ENCODE data around the gene PRDX6. TPM values are rescaled to one million over a fixed set of nuclear protein-coding genes. Genes with fewer than 3 reads are reported as not detected.
"Not testable (repeated sequence)": the region's sequence is repeated elsewhere in the genome, so short reads cannot be mapped to it uniquely, and the experiment has no call there.

The PRDX6 gene
- total and polyA plus RNA-seq, 2 donors = 88.1 to 297 TPM

GRCh38 chr1:173482683-173483082 is 5.5 kb downstream of the PRDX6 start:
- no peak overlapping the region for H3K27ac ChIP-seq (ENCODE audit: low read depth in 1 of 2, low read length in 1 of 2)
- DNase-seq (ENCODE audit: low read depth in 6 of 9, low spot score in 9 of 9) = no peak
- WGBS = 95% methylated on average over 1 of the region's 1 CpG
- H3K27me3 ChIP-seq (ENCODE audit: control insufficient read depth in 2 of 2, insufficient read depth in 1 of 2, low read length in 1 of 2) = no peaks in the 10 kb centered on the region
- no peak overlapping the region for H3K4me3 ChIP-seq (ENCODE audit: low read length in 2 of 2)
- peaks cover 21 to 54% of the 10 kb centered on the region in 2 donors for H3K36me3 ChIP-seq (ENCODE audit: control insufficient read depth in 2 of 2, insufficient read depth in 2 of 2, low read length in 1 of 2)
- no peaks in the 10 kb centered on the region for H3K9me3 ChIP-seq (ENCODE audit: control insufficient read depth in 2 of 2, insufficient read depth in 1 of 2, low read length in 1 of 2)
- H3K4me1 ChIP-seq (ENCODE audit: control insufficient read depth in 2 of 2, insufficient read depth in 2 of 2, low read length in 2 of 2) = peaks cover 7 to 10% of the 10 kb centered on the region in 2 donors

GRCh38 chr1:173484276-173484675 is 7.1 kb downstream of the PRDX6 start:
- Histone ChIP-seq H3K9me3 (ENCODE audit: control insufficient read depth in 2 of 2, insufficient read depth in 1 of 2, low read length in 1 of 2) (no peaks in the 10 kb centered on the region), H3K27ac (ENCODE audit: low read depth in 1 of 2, low read length in 1 of 2) (no peak overlapping the region), H3K27me3 (ENCODE audit: control insufficient read depth in 2 of 2, insufficient read depth in 1 of 2, low read length in 1 of 2) (no peaks in the 10 kb centered on the region), H3K36me3 (ENCODE audit: control insufficient read depth in 2 of 2, insufficient read depth in 2 of 2, low read length in 1 of 2) (peaks cover 26 to 67% of the 10 kb centered on the region in 2 donors), H3K4me1 (ENCODE audit: control insufficient read depth in 2 of 2, insufficient read depth in 2 of 2, low read length in 2 of 2) (no peaks in the 10 kb centered on the region), H3K4me3 (ENCODE audit: low read length in 2 of 2) (no peak overlapping the region)
- over 99% methylated on average over 2 of the region's 2 CpGs for WGBS
- no peak for DNase-seq (ENCODE audit: low read depth in 6 of 9, low spot score in 9 of 9)

GRCh38 chr1:173485401-173485800 is 8.3 kb downstream of the PRDX6 start:
- WGBS = 97% methylated on average over 7 of the region's 7 CpGs

DNA sequence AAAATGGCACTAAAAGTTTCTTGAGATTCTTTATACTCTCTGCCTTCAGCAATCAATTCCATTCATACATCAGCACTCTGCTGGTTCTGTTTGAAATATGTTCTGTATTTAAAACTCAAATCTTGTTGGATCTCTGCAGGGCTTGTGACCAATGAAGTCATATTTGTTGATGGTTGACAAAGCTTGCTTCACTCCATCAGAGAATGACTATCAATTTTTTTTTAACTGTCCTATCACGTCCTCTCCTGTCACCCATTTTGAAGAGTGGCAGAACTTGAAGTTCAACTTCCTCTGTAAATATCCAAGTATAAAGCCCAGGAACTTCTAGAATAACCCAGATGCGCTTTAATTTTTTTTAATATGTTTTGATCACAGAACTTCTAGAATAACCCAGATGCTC is 10.9 kb downstream of the PRDX6 start:
- Histone ChIP-seq H3K36me3 (ENCODE audit: control insufficient read depth in 2 of 2, insufficient read depth in 2 of 2, low read length in 1 of 2) (peaks cover 20 to 54% of the 10 kb centered on the region in 2 donors), H3K9me3 (ENCODE audit: control insufficient read depth in 2 of 2, insufficient read depth in 1 of 2, low read length in 1 of 2) (no peaks in the 10 kb centered on the region), H3K4me1 (ENCODE audit: control insufficient read depth in 2 of 2, insufficient read depth in 2 of 2, low read length in 2 of 2) (no peaks in the 10 kb centered on the region), H3K27me3 (ENCODE audit: control insufficient read depth in 2 of 2, insufficient read depth in 1 of 2, low read length in 1 of 2) (no peaks in the 10 kb centered on the region), H3K4me3 (ENCODE audit: low read length in 2 of 2) (no peak overlapping the region), H3K27ac (ENCODE audit: low read depth in 1 of 2, low read length in 1 of 2) (no peak overlapping the region)
- no peak for DNase-seq (ENCODE audit: low read depth in 6 of 9, low spot score in 9 of 9)
- WGBS = 97% methylated on average over 2 of the region's 2 CpGs

More at GRCh38 chr1:173485401-173485800, 8.3 kb downstream of the PRDX6 start:
- DNase-seq (ENCODE audit: low read depth in 6 of 9, low spot score in 9 of 9) = no peak
- Histone ChIP-seq H3K4me1 (ENCODE audit: control insufficient read depth in 2 of 2, insufficient read depth in 2 of 2, low read length in 2 of 2) (no peaks in the 10 kb centered on the region), H3K36me3 (ENCODE audit: control insufficient read depth in 2 of 2, insufficient read depth in 2 of 2, low read length in 1 of 2) (peaks cover 27 to 69% of the 10 kb centered on the region in 2 donors), H3K27ac (ENCODE audit: low read depth in 1 of 2, low read length in 1 of 2) (no peak overlapping the region), H3K4me3 (ENCODE audit: low read length in 2 of 2) (no peak overlapping the region), H3K9me3 (ENCODE audit: control insufficient read depth in 2 of 2, insufficient read depth in 1 of 2, low read length in 1 of 2) (no peaks in the 10 kb centered on the region), H3K27me3 (ENCODE audit: control insufficient read depth in 2 of 2, insufficient read depth in 1 of 2, low read length in 1 of 2) (no peaks in the 10 kb centered on the region)

DNA sequence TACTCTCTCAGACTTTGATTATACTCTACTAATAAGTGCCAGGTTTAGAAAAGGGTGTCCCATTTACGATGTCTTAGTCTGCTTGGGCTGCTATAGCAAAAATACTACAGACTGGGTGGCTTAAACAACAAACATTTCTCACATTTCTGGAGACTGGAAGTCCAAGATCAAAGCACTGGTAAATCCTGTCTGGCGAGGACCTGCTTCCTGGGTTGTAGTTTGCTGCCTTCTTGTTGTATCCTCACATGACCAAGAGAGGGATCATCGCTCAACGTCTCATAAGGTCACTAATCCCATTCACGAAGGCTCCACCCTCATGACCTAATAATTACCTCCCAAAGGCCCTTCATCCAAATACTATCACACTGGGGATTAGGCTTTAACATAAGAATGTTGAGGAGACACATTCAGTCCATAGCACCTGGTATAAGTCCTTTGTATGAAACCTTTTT is 12.0 kb downstream of the PRDX6 start:
- H3K36me3 ChIP-seq (ENCODE audit: control insufficient read depth in 2 of 2, insufficient read depth in 2 of 2, low read length in 1 of 2) = peaks cover 20 to 46% of the 10 kb centered on the region in 2 donors
- no peak overlapping the region for H3K27ac ChIP-seq (ENCODE audit: low read depth in 1 of 2, low read length in 1 of 2)
- no peaks in the 10 kb centered on the region for H3K9me3 ChIP-seq (ENCODE audit: control insufficient read depth in 2 of 2, insufficient read depth in 1 of 2, low read length in 1 of 2)
- H3K27me3 ChIP-seq (ENCODE audit: control insufficient read depth in 2 of 2, insufficient read depth in 1 of 2, low read length in 1 of 2) = no peaks in the 10 kb centered on the region
- no peak for DNase-seq (ENCODE audit: low read depth in 6 of 9, low spot score in 9 of 9)
- H3K4me1 ChIP-seq (ENCODE audit: control insufficient read depth in 2 of 2, insufficient read depth in 2 of 2, low read length in 2 of 2) = no peaks in the 10 kb centered on the region
- WGBS = 96% methylated on average over 5 of the region's 5 CpGs
- no peak overlapping the region for H3K4me3 ChIP-seq (ENCODE audit: low read length in 2 of 2)

DNA sequence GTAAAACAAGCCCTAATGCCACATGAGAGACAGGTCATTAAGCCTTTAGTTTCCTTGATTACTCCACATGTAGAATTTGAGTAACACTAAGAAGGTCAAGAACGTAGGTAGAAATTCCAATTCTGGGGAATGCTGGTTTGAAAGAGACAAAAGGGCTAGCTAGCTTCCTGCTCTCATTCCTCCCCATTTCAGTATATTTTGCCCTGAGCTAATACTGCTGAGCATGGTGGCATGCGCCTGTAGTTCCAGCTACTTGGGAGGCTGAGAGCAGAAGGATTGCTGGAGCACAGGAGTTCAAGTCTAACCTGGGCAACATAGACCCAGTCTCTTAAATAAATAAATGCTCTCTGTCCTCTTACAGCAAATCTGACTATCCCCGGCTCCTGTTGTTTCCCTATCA is 12.8 kb downstream of the PRDX6 start:
- Histone ChIP-seq H3K4me1 (ENCODE audit: control insufficient read depth in 2 of 2, insufficient read depth in 2 of 2, low read length in 2 of 2) (no peaks in the 10 kb centered on the region), H3K27ac (ENCODE audit: low read depth in 1 of 2, low read length in 1 of 2) (no peak overlapping the region), H3K4me3 (ENCODE audit: low read length in 2 of 2) (no peak overlapping the region), H3K27me3 (ENCODE audit: control insufficient read depth in 2 of 2, insufficient read depth in 1 of 2, low read length in 1 of 2) (no peaks in the 10 kb centered on the region), H3K36me3 (ENCODE audit: control insufficient read depth in 2 of 2, insufficient read depth in 2 of 2, low read length in 1 of 2) (peaks cover 20 to 39% of the 10 kb centered on the region in 2 donors), H3K9me3 (ENCODE audit: control insufficient read depth in 2 of 2, insufficient read depth in 1 of 2, low read length in 1 of 2) (no peaks in the 10 kb centered on the region)
- DNase-seq (ENCODE audit: low read depth in 6 of 9, low spot score in 9 of 9) = no peak
- WGBS = 100% methylated on average over 3 of the region's 3 CpGs

- Histone ChIP-seq H3K36me3 (ENCODE audit: control insufficient read depth in 2 of 2, insufficient read depth in 2 of 2, low read length in 1 of 2) (peaks cover 12 to 24% of the 10 kb centered on the region in 2 donors), H3K4me1 (ENCODE audit: control insufficient read depth in 2 of 2, insufficient read depth in 2 of 2, low read length in 2 of 2) (no peaks in the 10 kb centered on the region), H3K27me3 (ENCODE audit: control insufficient read depth in 2 of 2, insufficient read depth in 1 of 2, low read length in 1 of 2) (no peaks in the 10 kb centered on the region), H3K27ac (ENCODE audit: low read depth in 1 of 2, low read length in 1 of 2) (no peak overlapping the region), H3K9me3 (ENCODE audit: control insufficient read depth in 2 of 2, insufficient read depth in 1 of 2, low read length in 1 of 2) (no peaks in the 10 kb centered on the region), H3K4me3 (ENCODE audit: low read length in 2 of 2) (no peak overlapping the region)
- no peak for DNase-seq (ENCODE audit: low read depth in 6 of 9, low spot score in 9 of 9)
- 97% methylated on average over 2 of the region's 2 CpGs for WGBS
These were observed 14.4 kb downstream of the PRDX6 start for GRCh38 chr1:173491508-173491907.

- not testable (repeated sequence) for H3K4me3 ChIP-seq (ENCODE audit: low read length in 2 of 2); H3K9me3 ChIP-seq (ENCODE audit: control insufficient read depth in 2 of 2, insufficient read depth in 1 of 2, low read length in 1 of 2); DNase-seq (ENCODE audit: low read depth in 6 of 9, low spot score in 9 of 9); H3K27ac ChIP-seq (ENCODE audit: low read depth in 1 of 2, low read length in 1 of 2); H3K27me3 ChIP-seq (ENCODE audit: control insufficient read depth in 2 of 2, insufficient read depth in 1 of 2, low read length in 1 of 2); H3K4me1 ChIP-seq (ENCODE audit: control insufficient read depth in 2 of 2, insufficient read depth in 2 of 2, low read length in 2 of 2)
- H3K36me3 ChIP-seq (ENCODE audit: control insufficient read depth in 2 of 2, insufficient read depth in 2 of 2, low read length in 1 of 2) = peaks cover 6 to 12% of the 10 kb centered on the region in 2 donors
- WGBS = over 99% methylated on average over 8 of the region's 8 CpGs
These were observed 16.0 kb downstream of the PRDX6 start for GRCh38 chr1:173493125-173493524.

GRCh38 chr1:173495609-173496267 is 18.6 kb downstream of the PRDX6 start:
- WGBS = 98% methylated on average over 8 of the region's 8 CpGs
- no peaks in the 10 kb centered on the region for H3K36me3 ChIP-seq (ENCODE audit: control insufficient read depth in 2 of 2, insufficient read depth in 2 of 2, low read length in 1 of 2)
- no peak for DNase-seq (ENCODE audit: low read depth in 6 of 9, low spot score in 9 of 9)
- H3K27me3 ChIP-seq (ENCODE audit: control insufficient read depth in 2 of 2, insufficient read depth in 1 of 2, low read length in 1 of 2) = no peaks in the 10 kb centered on the region
- H3K9me3 ChIP-seq (ENCODE audit: control insufficient read depth in 2 of 2, insufficient read depth in 1 of 2, low read length in 1 of 2) = no peaks in the 10 kb centered on the region
- no peaks in the 10 kb centered on the region for H3K4me1 ChIP-seq (ENCODE audit: control insufficient read depth in 2 of 2, insufficient read depth in 2 of 2, low read length in 2 of 2)
- H3K27ac ChIP-seq (ENCODE audit: low read depth in 1 of 2, low read length in 1 of 2) = no peak overlapping the region
- H3K4me3 ChIP-seq (ENCODE audit: low read length in 2 of 2) = no peak overlapping the region
